A673 (cell line): ENCODE data around the gene BHMT2. TPM values are rescaled to one million over a fixed set of nuclear protein-coding genes. Genes with fewer than 3 reads are reported as not detected.

Source experiments
- BruUV-seq: library from RNA; stranded (reverse); fragments of 400-500 nt; replicated peaks from 2 replicates; lab custom pipeline; 2021; lab: Mats Ljungman, UMichigan
- CTCF ChIA-PET: fragments of 300-600 bp; sonication (Branson Sonifier 250); formaldehyde crosslinking; loops from one replicate; lab custom pipeline; 2022; ENCODE audit warnings: antibody characterized with exemption; lab: Charles Lee
- POLR2A ChIA-PET: fragments of 300-600 bp; sonication (Branson Sonifier 250); formaldehyde crosslinking; loops from one replicate; lab custom pipeline; 2022; ENCODE audit warnings: antibody characterized with exemption; ENCODE audit not compliant: low non-redundant PET; lab: Charles Lee
- DNase-seq: peaks from one replicate; pipeline ENCODE4 v3.0.0-alpha.2; 2015; ENCODE audit warnings: low spot score
- H3K27ac ChIP-seq: fragments of 200-600 bp; sonication (generic); 2 replicates; pipeline ENCODE4 v1.5.1; 2016; ENCODE audit warnings: mixed run types, low read depth, mild to moderate bottlenecking, mixed read lengths, antibody characterized with exemption, low read length; ENCODE audit not compliant: poor library complexity, severe bottlenecking
- H3K27me3 ChIP-seq: fragments of 200-600 bp; sonication (generic); replicated peaks from 2 replicates; pipeline ENCODE4 v1.6.1; 2017; ENCODE audit warnings: mixed run types, low read depth, mild to moderate bottlenecking, mixed read lengths, antibody characterized with exemption, low read length; ENCODE audit not compliant: insufficient read depth, poor library complexity
- H3K36me3 ChIP-seq: fragments of 200-600 bp; sonication (generic); 2 replicates; pipeline ENCODE4 v1.6.1; 2016; ENCODE audit warnings: mixed run types, mild to moderate bottlenecking, mixed read lengths, antibody characterized with exemption, low read length; ENCODE audit not compliant: insufficient read depth, poor library complexity, severe bottlenecking
- H3K4me1 ChIP-seq: fragments of 200-600 bp; sonication (generic); 2 replicates; pipeline ENCODE4 v1.6.1; 2017; ENCODE audit warnings: mixed run types, mild to moderate bottlenecking, mixed read lengths, antibody characterized with exemption, low read length; ENCODE audit not compliant: insufficient read depth, poor library complexity, severe bottlenecking
- H3K4me3 ChIP-seq: fragments of 200-600 bp; sonication (generic); 2 replicates; pipeline ENCODE4 v1.5.1; 2016; ENCODE audit warnings: low read depth, mixed run types, mild to moderate bottlenecking, mixed read lengths, low read length; ENCODE audit not compliant: poor library complexity, severe bottlenecking
- H3K9me3 ChIP-seq: fragments of 200-600 bp; sonication (generic); 2 replicates; pipeline ENCODE4 v1.6.1; 2016; ENCODE audit warnings: mixed run types, low read depth, mild to moderate bottlenecking, mixed read lengths, antibody characterized with exemption, low read length; ENCODE audit not compliant: poor library complexity, severe bottlenecking
- CTCF ChIP-seq: fragments of 300-800, 200-600 bp; sonication (generic); conservative IDR thresholded peaks from 2 replicates; pipeline ENCODE4 v1.5.1; 2017; ENCODE audit warnings: low read depth, mild to moderate bottlenecking, antibody characterized with exemption, low read length, moderate library complexity, mixed read lengths
- EZH2 ChIP-seq: fragments of 200-600 bp; sonication (generic); IDR thresholded peaks from 2 replicates; pipeline ENCODE4 v1.6.1; 2017; ENCODE audit warnings: borderline replicate concordance, low read depth, mild to moderate bottlenecking, mixed read lengths, antibody characterized with exemption, low read length; ENCODE audit not compliant: poor library complexity, severe bottlenecking
- intact Hi-C: fragments of 100-400 bp; cut with micrococcal nuclease; formaldehyde crosslinking; loops from one replicate; pipeline ENCODE4 v1.10.0; 2022; ENCODE audit not compliant: unreplicated experiment
- total RNA-seq: library from RNA; stranded (reverse); gene quantifications from 2 replicates; pipeline ENCODE4 v1.2.3, GENCODE V29; 2021

The BHMT2 gene
- total RNA-seq, 1 experiment from 2014 or later: 0.19 TPM

DNA sequence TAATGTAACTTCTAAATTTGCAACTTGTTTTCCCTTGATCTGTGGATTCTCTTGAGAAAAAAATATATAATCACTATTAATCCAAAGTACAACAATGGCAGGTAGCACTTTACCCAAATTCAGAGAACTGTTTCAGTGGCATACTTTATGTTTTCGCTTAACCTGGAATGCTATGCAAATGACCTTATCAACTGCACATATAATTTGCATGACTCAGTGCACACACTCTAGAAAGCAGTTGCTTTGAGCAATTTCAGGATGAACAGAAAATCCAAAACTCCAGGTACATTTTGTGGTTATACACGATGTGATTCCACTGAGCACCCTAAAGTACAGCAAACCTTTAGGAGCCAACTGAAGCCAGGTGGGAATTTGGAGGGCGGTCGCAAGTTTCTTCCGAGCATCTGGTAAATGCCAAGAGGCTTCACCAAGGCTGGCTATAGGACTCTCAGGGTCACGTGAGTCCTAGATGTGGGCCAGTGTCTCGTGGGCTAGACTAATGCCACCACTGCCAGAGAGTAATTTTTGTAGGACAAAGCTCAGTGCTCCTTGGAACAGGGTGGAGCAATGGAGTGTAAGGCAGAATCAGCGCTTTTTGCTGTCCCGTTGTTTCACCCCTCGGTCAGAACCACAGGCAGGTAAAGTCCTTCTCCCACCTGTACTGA lies 37.4 kb upstream of the BHMT2 start:
- Histone ChIP-seq H3K27me3 (no peaks in the 10 kb centered on the region), H3K36me3 (no peaks in the 10 kb centered on the region), H3K4me1 (no peaks in the 10 kb centered on the region), H3K27ac (no peak overlapping the region), H3K9me3 (no peaks in the 10 kb centered on the region), H3K4me3 (no peak overlapping the region)
- TF ChIP-seq CTCF (no peak), EZH2 (no peak)
- intact Hi-C loops: no loop called here
- POLR2A ChIA-PET: no interaction called here
- no TSS peak for BruUV-seq
- DNase-seq: no peak
- CTCF ChIA-PET: no interaction called here

DNA sequence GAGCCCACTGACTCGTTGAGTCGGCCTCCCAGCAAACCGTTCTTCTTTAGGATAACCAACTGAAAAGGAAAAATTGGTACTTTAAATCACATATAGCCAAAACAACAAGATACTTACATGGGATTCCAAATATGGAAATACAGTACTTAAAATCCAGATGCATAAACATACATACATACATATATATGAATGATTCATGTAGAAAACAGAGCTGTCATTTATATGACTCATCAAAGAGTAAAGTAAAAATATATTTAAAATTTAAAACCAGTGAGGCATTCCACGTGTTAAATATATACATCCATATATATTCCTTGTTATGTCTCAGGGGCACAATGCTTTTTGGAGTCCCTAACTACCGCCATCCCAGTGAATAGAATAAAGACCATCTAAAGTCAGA lies 36.8 kb upstream of the BHMT2 start:
- Histone ChIP-seq H3K4me1 (no peaks in the 10 kb centered on the region), H3K27me3 (no peaks in the 10 kb centered on the region), H3K27ac (no peak overlapping the region), H3K4me3 (no peak overlapping the region), H3K36me3 (no peaks in the 10 kb centered on the region), H3K9me3 (no peaks in the 10 kb centered on the region)
- no peak for DNase-seq
- ChIA-PET CTCF (interaction anchor here (1.0 kb wide), 1 partner anchor 8 kb away, joined by 4 read pairs; no protein-coding TSS in a partner anchor), POLR2A (no interaction called here)
- TF ChIP-seq CTCF (no peak), EZH2 (no peak)
- BruUV-seq: no TSS peak
- intact Hi-C loops: no loop called here

- ChIA-PET CTCF (no interaction called here), POLR2A (no interaction called here)
- DNase-seq: no peak
- BruUV-seq: no TSS peak
- Histone ChIP-seq H3K4me3 (no peak overlapping the region), H3K36me3 (no peaks in the 10 kb centered on the region), H3K4me1 (no peaks in the 10 kb centered on the region), H3K9me3 (no peaks in the 10 kb centered on the region), H3K27ac (no peak overlapping the region), H3K27me3 (no peaks in the 10 kb centered on the region)
- no peak for TF ChIP-seq CTCF
- no peak for TF ChIP-seq EZH2
- intact Hi-C loops: no loop called here
Observed at GRCh38 chr5:79035237-79035636, 34.3 kb upstream of the BHMT2 start.
